Measurements from ENCODE around the gene DPYSL5. TPM values are rescaled to one million over a fixed set of nuclear protein-coding genes. Genes with fewer than 3 reads are reported as not detected.

The DPYSL5 gene
- total and polyA plus RNA-seq, 3 donors from 2014 or later, result 2.8 to 22.3 (median 5.5) TPM

- Histone ChIP-seq H3K9me3 (no peaks in the 10 kb centered on the region), H3K4me3 (no peak overlapping the region), H3K4me1 (no peaks in the 10 kb centered on the region), H3K36me3 (ENCODE audit: low read depth, missing control alignments) (no peaks in the 10 kb centered on the region), H3K27me3 (no peaks in the 10 kb centered on the region), H3K27ac (no peak overlapping the region)
- WGBS, 2 donors, result 95% methylated on average over 9 of the region's 9 CpGs
- TF ChIP-seq POLR2A (IDR thresholded peaks at IDR 0.05) (no peak), CTCF (IDR thresholded peaks at IDR 0.05) (no peak)
- DNase-seq, result no peak
- intact Hi-C loops (cut with DNase I; ENCODE audit: low total_unique reads), result loop anchor here (5.0 kb wide), 1 partner anchor 93 kb away; the partner anchor contains the start of gene DPYSL5
Observed at GRCh38 chr2:26940001-26940400, 92.1 kb downstream of the DPYSL5 start.

- intact Hi-C loops (cut with DNase I; ENCODE audit: low total_unique reads), result loop anchor here (5.0 kb wide), 1 partner anchor 94 kb away; the partner anchor contains the start of gene DPYSL5
- WGBS, 2 donors, result 93 to 94% methylated on average over 3 of the region's 3 CpGs
- no peak for TF ChIP-seq POLR2A (IDR thresholded peaks at IDR 0.05)
- TF ChIP-seq CTCF (IDR thresholded peaks at IDR 0.05), result no peak
- Histone ChIP-seq H3K4me3 (no peak overlapping the region), H3K4me1 (no peaks in the 10 kb centered on the region), H3K27me3 (no peaks in the 10 kb centered on the region), H3K9me3 (no peaks in the 10 kb centered on the region), H3K36me3 (ENCODE audit: low read depth, missing control alignments) (no peaks in the 10 kb centered on the region), H3K27ac (no peak overlapping the region)
- no peak for DNase-seq
Observed at GRCh38 chr2:26941486-26941885, 93.6 kb downstream of the DPYSL5 start.

- WGBS, 2 donors, result 15 to 34% methylated on average over 24 to 28 of the region's 28 CpGs
- H3K27me3 ChIP-seq, result no peaks in the 10 kb centered on the region
- no peak overlapping the region for H3K4me3 ChIP-seq
- DNase-seq, result peak; percentile 86
- H3K4me1 ChIP-seq, result no peaks in the 10 kb centered on the region
- intact Hi-C loops (cut with DNase I; ENCODE audit: low total_unique reads), result loop anchor here (5.0 kb wide), 1 partner anchor 95 kb away; the partner anchor contains the start of gene DPYSL5
- no peak overlapping the region for H3K27ac ChIP-seq
- no peaks in the 10 kb centered on the region for H3K9me3 ChIP-seq
- peak; percentile 76 to 93 (median 87) for TF ChIP-seq CTCF (IDR thresholded peaks at IDR 0.05)
- no peak for TF ChIP-seq POLR2A (IDR thresholded peaks at IDR 0.05)
- no peaks in the 10 kb centered on the region for H3K36me3 ChIP-seq (ENCODE audit: low read depth, missing control alignments)
Observed at GRCh38 chr2:26942543-26943295, 94.8 kb downstream of the DPYSL5 start.

GRCh38 chr2:26945991-26946750 lies 98.2 kb downstream of the DPYSL5 start:
- Histone ChIP-seq H3K4me3 (no peak overlapping the region), H3K9me3 (no peaks in the 10 kb centered on the region), H3K27me3 (no peaks in the 10 kb centered on the region), H3K4me1 (no peaks in the 10 kb centered on the region), H3K27ac (no peak overlapping the region), H3K36me3 (ENCODE audit: low read depth, missing control alignments) (no peaks in the 10 kb centered on the region)
- DNase-seq, result no peak
- intact Hi-C loops (cut with DNase I; ENCODE audit: low total_unique reads), result no loop called here
- 89 to 91% methylated on average over 11 to 12 of the region's 12 CpGs for WGBS, 2 donors
- no peak for TF ChIP-seq CTCF (IDR thresholded peaks at IDR 0.05)
- TF ChIP-seq POLR2A (IDR thresholded peaks at IDR 0.05), result no peak
